ENCODE results near the gene GTF2A1L.
"Not testable (repeated sequence)": the region's sequence is repeated elsewhere in the genome, so short reads cannot be mapped to it uniquely, and the experiment has no call there.

The GTF2A1L gene, protein sequence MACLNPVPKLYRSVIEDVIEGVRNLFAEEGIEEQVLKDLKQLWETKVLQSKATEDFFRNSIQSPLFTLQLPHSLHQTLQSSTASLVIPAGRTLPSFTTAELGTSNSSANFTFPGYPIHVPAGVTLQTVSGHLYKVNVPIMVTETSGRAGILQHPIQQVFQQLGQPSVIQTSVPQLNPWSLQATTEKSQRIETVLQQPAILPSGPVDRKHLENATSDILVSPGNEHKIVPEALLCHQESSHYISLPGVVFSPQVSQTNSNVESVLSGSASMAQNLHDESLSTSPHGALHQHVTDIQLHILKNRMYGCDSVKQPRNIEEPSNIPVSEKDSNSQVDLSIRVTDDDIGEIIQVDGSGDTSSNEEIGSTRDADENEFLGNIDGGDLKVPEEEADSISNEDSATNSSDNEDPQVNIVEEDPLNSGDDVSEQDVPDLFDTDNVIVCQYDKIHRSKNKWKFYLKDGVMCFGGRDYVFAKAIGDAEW

DNA sequence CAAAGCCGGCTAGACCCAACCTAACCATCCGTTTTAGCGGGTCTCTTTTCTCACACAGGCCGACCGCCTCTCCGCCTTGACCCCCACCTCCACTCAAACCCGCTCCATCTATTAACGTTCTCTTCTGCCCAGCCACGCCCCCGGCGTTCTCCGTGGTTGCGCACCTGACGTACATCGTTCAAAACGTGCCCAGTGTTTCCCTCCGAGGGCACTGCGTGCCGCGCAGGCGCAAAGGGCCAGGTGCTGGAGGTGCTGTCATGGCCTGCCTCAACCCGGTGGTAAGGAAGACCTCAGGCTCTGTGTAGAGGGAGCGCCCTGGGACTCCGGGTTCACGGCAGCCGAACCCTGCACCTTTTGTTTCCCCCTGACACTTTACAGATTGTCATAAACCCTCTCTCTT is at the start of gene GTF2A1L:
TSS of gene GTF2A1L (plus strand) at position 239 of the 400 bp plus-strand sequence. CDS start at position 258, 19 bp downstream.
- DNase-seq: no peak

GRCh38 chr2:48568547-48568946 is 49.1 kb upstream of the GTF2A1L start:
- peak; percentile 35 for DNase-seq

- DNase-seq: no peak
These were observed 48.2 kb upstream of the GTF2A1L start for GRCh38 chr2:48569433-48569832.

GRCh38 chr2:48572816-48573215 is 44.8 kb upstream of the GTF2A1L start:
- peak; percentile 90 for DNase-seq

GRCh38 chr2:48574353-48575287 is 43.0 kb upstream of the GTF2A1L start:
- no peak for DNase-seq

GRCh38 chr2:48578313-48578712 is 39.3 kb upstream of the GTF2A1L start:
- DNase-seq: no peak

GRCh38 chr2:48583961-48584360 is 33.7 kb upstream of the GTF2A1L start:
- DNase-seq: no peak

- no peak for DNase-seq
These were observed 33.1 kb upstream of the GTF2A1L start for GRCh38 chr2:48584551-48584950.

DNA sequence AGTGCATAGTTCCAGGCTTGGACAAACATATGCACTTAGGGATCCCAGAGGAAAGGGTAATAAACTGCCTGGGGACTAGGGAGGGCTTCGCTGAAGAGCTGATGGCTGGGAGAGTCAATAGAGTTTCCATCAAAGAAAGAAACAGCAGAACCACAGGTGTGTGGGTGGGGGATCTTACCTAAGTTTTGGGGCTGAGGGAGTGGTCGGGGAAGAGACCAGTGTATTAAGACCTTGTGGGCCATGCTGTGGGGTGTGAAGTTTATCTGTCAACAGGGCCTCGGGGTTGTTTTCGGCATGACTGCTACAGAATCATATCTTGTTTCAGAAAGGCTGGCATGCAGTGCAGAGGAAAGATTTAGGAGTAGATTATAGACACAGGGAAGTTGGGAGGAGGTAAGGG is 31.2 kb upstream of the GTF2A1L start:
- DNase-seq: no peak

DNA sequence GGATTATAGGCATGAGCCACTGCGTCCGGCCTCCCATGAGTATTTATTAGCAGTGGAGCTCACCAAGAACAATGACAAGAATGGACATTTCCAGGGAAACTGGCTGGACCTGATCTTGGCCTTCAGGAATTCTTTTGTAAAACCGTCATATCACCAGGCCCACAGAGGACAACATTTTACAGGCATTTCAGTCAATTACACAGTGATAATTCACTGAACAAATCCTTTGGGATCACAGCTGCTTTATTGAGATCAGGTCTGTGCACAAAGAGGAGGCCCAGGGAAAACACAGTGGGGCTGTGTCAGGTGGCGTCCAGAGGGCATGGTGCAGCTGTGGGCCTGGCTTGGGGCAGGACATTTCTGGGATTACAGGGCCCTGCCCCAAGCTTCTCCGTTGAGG is 30.1 kb upstream of the GTF2A1L start:
- peak; percentile 35 for DNase-seq

DNA sequence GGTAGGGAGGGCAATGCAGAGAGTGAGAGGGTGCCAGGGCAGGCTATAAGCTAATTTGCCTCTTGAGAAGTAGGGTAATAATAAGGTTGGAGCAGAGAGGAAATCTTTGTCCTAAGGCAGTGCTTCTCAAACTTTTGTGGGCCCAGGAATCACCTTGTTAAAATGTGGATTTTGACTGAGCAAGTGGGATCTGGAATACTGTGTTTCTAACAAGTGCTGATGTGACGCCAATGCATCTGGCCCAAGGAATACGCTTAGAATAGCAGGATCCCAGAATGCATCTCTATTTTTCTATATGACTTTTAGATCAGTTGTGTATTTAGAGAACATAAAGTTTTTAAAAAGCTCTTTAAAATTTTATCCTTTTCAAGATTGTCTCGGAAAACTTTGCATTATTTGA is 29.7 kb upstream of the GTF2A1L start:
- DNase-seq: no peak

GRCh38 chr2:48588745-48589144 is 28.9 kb upstream of the GTF2A1L start:
- no peak for DNase-seq

DNA sequence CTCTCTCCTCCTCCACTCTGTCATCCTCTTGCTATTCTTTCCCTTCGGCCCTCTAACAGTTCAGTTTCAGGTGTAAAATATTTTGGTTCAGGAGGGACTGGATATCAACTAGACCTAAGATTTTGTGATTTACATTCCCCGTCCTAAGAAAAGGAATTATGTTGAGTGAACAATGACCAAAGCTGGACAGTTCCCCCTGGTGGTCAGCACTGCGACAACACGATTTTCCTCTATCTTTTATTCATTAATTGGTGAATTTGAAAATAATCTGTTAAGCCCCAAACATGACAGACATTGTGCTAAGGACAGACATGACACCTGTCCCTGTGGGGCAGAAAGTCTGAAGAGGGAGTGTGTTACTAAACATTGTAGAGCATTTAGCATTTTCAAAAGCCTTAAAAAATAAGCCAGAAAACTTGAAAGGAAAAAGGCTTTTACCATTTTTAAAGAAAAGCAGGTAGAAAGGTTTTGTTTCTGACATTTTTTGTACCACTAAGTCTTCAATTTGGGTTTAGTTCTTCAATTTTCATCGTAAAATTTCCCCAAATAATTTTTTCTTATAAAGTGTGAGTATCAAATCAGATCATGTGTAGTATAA is 28.4 kb upstream of the GTF2A1L start:
- DNase-seq: peak; percentile 80

GRCh38 chr2:48590017-48590416 is 27.6 kb upstream of the GTF2A1L start:
- no peak for DNase-seq

DNA sequence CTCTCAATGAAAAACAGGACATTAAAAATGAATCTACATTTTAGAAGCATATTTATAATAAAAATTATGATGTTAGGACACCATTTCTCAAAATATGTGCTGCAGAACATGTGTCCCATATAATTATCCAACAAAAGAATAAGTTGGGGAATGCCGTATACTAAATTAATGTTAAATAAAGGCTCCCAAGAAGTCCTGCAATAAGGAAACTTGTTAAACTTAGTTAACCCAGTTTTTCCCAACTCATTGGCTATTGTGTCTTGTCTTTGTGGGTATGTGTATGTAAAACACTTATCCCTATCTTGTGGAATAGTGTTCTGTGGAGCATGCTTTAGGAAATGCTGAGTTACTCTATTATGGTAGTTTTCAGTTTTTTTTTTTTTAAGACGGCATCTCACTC is 25.6 kb upstream of the GTF2A1L start:
- no peak for DNase-seq

- DNase-seq: not testable (repeated sequence)
These were observed 20.9 kb upstream of the GTF2A1L start for GRCh38 chr2:48596751-48597150.

DNA sequence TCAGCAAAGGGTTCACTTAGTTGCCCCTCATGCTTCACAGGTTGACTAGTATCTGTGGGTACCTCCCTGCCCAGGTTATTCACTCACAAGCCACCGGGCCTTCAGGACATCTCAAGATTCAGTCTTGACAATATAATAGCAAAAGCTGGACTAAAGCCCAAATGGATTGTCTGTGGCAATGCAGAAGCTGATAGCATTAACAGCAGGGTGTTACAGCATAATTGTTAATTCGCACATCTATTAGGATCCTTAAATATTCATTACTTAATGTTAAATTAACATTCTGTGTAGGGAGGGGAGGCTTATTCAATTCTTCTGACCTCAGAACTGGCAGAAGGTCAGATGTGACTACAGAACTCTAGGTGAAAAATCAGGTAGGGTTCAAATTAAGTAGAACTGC is 20.2 kb upstream of the GTF2A1L start:
- DNase-seq: no peak

GRCh38 chr2:48600204-48600813 is 17.3 kb upstream of the GTF2A1L start:
- DNase-seq: peak; percentile 87

- no peak for DNase-seq
These were observed 16.7 kb upstream of the GTF2A1L start for GRCh38 chr2:48600917-48601316.

DNA sequence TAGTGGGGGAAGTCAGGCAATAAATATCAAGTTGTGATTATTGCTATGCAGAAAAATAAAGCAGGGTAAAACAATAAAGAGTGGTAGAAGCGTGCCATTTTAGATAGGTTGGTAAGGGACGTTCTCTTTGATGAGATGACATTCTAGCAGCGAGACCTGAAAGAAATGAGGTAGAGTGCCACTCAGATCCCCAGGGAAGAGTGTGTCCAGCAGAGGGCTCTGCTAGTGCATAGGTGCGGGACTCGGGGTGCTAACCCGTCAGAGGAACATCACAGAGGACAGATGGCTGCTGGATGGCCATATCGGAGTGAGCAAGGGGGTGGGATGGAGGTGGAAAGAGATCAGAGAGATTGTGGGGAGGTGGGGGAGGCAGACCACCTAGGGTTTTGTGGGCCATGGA is 16.3 kb upstream of the GTF2A1L start:
- DNase-seq: no peak

DNA sequence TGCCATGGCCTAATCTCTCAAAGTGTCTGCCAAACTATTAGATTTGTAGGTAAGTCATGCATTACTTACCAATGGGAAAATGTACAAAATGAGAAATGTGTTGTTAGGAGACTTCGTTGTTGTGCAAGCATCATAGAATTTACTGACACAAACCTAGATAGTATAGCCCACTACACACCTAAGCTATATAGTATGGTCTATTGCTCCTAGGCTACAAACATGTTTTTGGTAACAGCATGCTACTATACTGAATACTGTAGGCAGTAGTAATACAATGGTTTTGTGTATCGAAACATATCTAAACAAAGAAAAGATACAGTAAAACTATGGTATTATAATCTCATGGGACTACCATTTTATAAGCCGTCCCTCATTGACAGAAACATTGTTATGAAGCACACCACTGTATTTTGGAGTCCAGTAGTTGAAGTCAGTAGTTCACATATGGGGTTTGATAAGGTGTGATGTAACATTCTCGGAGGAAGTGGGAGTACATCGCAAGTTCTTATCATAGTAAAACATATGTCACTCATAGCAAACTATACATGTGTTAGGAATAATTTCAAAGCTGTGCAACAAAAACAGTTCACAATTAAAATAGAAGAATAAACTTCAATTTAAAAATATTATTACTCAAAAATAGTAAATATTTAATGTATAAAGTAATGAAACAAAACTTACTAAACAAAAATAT is 12.0 kb upstream of the GTF2A1L start:
- no peak for DNase-seq
